Stimulated activated naive CD8-positive, alpha-beta T cell treated with anti-CD3 and anti-CD28 coated beads, Interleukin-15, amount 100 ng/mL, for 72 hours (primary cell): ENCODE results near the gene TCHHL1.

ENCODE experiments used
- ATAC-seq: fragments of 150-1000 bp; cut with Tn5 transposase; 2 replicates; pipeline ENCODE4 v1.10.0; 2021; ENCODE audit warnings: mild to moderate bottlenecking, moderate library complexity
- DNase-seq, 2 donors: peaks; one replicate each; pipeline ENCODE4 v3.0.0; 2021 to 2022
- H3K27ac Mint-ChIP-seq, 2 donors: one replicate each; pipeline ENCODE4 v1.8.0; 2022; ENCODE audit warnings: mild to moderate bottlenecking in 2 of 2, mixed read lengths in 2 of 2, moderate library complexity in 2 of 2
- H3K27me3 Mint-ChIP-seq: one replicate; pipeline ENCODE4 v1.8.0; 2022; ENCODE audit warnings: mixed read lengths
- H3K4me1 Mint-ChIP-seq: one replicate; pipeline ENCODE4 v1.8.0; 2022; ENCODE audit warnings: mild to moderate bottlenecking, mixed read lengths
- H3K4me3 Mint-ChIP-seq, 2 donors: one replicate each; pipeline ENCODE4 v1.8.0; 2022; ENCODE audit warnings: mild to moderate bottlenecking in 2 of 2, mixed read lengths in 2 of 2, moderate library complexity in 1 of 2
- H3K9me3 Mint-ChIP-seq, 2 donors: one replicate each; pipeline ENCODE4 v1.8.0; 2022; ENCODE audit warnings: mixed read lengths in 2 of 2

Gene TCHHL1

GRCh38 chr1:152034654-152035538, 54.0 kb downstream of the TCHHL1 start:
- Mint-ChIP-seq H3K27me3 (no peaks in the 10 kb centered on the region), H3K4me1 (peaks cover 31% of the 10 kb centered on the region), H3K27ac (peak overlapping the region; percentile 98 to 99), H3K4me3 (peak overlapping the region; percentile 89 to 95), H3K9me3 (peaks cover 0 to 5% of the 10 kb centered on the region in 2 donors)
- ATAC-seq (peak; percentile 77), DNase-seq (peak; percentile 74 to 79)

GRCh38 chr1:152034324-152034653, 54.6 kb downstream of the TCHHL1 start:
- H3K4me1 Mint-ChIP-seq, result peaks cover 37% of the 10 kb centered on the region
- peak overlapping the region; percentile 66 to 99 for H3K27ac Mint-ChIP-seq
- H3K27me3 Mint-ChIP-seq, result no peaks in the 10 kb centered on the region
- peaks cover 2 to 7% of the 10 kb centered on the region in 2 donors for H3K9me3 Mint-ChIP-seq
- no peak for ATAC-seq
- peak overlapping the region; percentile 89 to 95 for H3K4me3 Mint-ChIP-seq
- no peak for DNase-seq
